OCI-M1 (cell line): ENCODE results near the gene GON4L.
"Not testable (repeated sequence)": the region's sequence is repeated elsewhere in the genome, so short reads cannot be mapped to it uniquely, and the experiment has no call there.

Experiments
- DNase-seq: peaks from one replicate; lab custom pipeline; 2025; lab: John Stamatoyannopoulos, UW

The GON4L gene, protein sequence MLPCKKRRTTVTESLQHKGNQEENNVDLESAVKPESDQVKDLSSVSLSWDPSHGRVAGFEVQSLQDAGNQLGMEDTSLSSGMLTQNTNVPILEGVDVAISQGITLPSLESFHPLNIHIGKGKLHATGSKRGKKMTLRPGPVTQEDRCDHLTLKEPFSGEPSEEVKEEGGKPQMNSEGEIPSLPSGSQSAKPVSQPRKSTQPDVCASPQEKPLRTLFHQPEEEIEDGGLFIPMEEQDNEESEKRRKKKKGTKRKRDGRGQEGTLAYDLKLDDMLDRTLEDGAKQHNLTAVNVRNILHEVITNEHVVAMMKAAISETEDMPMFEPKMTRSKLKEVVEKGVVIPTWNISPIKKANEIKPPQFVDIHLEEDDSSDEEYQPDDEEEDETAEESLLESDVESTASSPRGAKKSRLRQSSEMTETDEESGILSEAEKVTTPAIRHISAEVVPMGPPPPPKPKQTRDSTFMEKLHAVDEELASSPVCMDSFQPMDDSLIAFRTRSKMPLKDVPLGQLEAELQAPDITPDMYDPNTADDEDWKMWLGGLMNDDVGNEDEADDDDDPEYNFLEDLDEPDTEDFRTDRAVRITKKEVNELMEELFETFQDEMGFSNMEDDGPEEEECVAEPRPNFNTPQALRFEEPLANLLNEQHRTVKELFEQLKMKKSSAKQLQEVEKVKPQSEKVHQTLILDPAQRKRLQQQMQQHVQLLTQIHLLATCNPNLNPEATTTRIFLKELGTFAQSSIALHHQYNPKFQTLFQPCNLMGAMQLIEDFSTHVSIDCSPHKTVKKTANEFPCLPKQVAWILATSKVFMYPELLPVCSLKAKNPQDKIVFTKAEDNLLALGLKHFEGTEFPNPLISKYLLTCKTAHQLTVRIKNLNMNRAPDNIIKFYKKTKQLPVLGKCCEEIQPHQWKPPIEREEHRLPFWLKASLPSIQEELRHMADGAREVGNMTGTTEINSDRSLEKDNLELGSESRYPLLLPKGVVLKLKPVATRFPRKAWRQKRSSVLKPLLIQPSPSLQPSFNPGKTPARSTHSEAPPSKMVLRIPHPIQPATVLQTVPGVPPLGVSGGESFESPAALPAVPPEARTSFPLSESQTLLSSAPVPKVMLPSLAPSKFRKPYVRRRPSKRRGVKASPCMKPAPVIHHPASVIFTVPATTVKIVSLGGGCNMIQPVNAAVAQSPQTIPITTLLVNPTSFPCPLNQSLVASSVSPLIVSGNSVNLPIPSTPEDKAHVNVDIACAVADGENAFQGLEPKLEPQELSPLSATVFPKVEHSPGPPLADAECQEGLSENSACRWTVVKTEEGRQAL (N-terminal part only)

DNA sequence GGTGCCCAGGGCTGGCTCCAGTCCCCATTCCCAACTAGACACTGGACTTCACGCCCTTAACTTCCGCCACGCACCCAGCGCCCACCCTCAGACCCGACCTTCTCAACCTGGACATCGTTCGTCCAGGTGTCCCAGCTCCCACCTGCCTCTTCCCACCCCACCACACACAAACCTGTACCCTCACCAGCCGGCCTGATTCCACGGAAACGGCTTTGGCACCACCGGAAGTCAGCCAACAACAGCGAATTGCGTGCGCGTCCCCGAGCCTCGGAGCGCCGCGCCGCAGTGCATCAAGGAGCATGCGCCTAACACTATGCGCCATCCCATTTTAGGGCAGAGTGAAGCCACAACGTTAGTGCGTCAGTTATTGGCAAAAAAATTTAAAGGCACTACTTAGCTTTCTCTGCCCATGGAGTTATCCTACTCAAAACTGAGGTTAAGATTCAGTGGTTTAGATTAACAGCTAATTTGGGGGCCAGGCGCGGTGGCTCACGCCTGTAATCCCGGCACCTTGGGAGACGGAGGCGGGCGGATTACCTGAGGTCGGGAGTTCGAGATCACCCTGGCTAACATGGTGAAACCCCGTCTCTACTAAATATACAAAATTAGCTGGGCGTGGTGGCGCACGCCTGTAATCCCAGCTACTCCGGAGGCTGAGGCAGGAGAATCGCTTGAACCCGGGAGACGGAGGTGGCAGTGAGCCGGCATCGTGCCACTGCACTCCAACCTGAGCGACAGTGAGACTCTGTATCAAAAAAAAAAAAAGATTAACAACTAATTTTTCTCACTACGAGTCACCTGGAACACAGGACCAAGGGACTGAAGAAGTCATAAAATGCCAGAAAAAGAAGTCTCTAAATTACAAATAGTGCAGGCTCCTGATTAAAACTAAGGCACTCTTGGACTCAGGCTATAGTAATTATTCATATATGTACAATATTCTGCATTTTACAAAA, at the start of gene GON4L:
Gene GON4L, minus strand, starts transcription at position 240 of the 956 bp plus-strand sequence. CDS start 3,434 bp downstream, outside the sequence.
- DNase-seq, result peak; percentile 97

DNA sequence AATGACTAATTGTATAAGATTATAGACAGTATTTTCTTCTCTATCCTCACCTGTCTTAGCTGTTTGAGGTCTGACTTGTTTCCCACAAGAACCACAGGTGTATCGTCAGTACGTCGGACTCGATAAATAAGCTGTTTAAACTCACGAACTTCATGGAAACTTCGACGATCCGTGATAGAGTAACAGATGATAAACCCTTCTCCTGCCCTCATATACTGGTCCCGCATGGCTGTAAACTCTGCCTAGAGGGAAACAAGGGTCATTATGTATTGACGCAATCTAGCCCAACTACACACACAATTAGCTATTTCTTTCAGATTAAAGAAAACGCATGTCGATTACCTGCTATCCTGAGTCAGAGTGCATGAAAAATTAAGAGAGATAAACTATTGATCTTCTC, 47.2 kb upstream of the GON4L start:
- no peak for DNase-seq

DNA sequence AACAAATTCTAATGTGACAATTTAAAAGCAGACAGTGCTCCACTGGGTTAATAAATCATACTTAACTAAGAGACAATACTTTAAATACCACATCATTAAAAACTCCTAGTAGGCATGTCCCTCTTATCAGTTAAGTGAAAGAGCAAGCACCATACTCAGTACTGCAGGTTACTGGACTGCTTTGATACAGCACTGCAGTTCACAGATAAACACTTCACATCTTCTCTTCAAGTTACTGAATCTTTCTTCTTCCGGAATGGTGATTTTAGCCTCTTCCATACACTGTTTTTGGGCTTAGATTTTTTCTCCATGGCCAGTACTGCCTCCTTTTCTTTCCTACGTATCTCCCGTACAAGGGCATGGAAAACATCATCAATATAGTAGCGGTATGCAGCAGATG, 43.1 kb upstream of the GON4L start:
- no peak for DNase-seq

DNA sequence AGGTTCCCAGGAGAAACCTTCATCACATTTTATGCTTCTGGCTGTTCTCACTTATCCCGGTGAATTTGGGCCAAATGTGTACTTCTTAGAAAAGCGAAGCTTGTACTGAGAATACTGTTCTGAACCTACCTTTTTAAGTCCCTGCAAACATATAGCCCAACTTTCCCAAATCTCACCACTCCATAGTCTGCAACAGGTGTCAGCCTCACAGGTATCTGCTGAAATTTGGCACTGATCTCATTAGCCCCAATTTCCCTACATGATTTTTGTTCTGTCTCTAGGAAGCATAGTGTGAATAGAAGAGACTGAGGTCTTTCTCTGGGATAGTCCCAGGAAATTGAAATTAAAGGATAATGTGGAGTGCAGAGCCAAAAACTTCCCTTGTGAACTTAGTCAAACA, 42.7 kb upstream of the GON4L start:
- no peak for DNase-seq

DNA sequence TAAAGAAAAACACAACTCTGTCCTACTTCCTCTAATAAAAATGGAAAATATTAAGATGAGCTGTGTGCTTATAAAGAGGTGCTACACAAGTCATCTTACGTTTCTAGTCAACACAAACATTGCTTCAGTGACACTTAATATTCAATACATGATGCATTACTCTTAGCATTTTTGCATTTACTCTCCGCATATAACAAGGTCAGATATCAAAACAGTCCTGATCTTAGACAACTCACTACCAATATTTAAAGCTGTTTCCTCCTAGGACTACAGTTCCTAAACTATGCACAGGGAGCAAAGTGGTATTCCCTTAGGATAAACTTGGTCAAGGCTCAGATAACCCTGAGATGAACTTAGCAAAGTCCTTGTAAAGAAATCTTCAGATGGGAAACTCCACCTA, 41.9 kb upstream of the GON4L start:
- no peak for DNase-seq

DNA sequence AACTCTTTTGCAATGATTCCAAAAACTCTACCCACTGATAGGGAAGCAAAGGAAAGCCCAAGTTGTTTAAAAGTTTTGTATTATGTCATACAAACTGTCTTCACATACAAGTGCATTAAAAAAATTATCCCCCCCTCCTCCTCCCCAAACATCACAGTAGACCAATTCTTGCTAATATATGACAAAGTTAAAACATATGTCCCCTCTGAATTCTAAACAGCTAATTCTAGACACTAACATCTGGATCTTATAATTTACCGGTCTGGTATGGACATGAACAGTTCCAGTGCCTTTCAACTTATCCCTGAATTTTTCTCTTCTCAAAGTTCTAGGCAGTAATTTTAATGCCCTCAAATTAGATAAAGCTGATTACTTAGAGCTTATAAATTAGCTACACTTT, 40.7 kb upstream of the GON4L start:
- no peak for DNase-seq

DNA sequence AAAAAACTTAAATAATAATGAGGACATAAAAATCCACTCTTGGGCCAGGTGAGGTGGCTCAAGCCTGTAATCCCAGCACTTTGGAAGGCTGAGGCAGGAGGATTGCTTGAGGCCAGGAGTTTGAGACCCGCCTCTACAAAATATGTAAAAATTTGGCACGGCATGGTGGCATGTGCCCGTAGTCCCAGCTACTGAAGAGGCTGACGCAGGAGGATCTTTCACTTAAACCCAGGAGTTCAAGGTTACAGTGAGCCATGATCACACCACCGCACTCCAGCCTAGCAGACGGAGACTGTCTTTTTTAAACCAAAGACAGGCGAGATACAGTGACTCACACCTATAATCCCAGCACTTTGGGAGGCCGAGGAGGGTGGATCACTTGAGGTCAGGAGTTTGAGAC, 39.5 kb upstream of the GON4L start:
- not testable (repeated sequence) for DNase-seq

DNA sequence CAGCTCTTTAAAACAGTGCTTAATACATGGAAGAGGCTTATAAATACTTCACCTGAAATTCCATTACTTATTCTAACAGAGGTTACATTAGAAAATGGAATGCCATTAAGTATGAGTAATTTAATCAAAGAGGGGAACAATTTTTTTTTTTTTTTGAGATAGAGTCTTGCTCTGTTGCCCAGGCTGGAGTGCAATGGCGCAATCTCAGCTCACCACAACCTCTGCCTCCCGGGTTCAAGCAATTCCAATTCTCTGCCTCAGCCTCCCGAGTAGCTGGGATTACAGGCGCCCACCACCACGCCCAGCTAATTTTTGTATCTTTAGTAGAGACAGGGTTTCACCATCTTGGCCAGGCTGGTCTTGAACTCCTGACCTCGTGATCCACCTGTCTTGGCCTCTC, 38.6 kb upstream of the GON4L start:
- DNase-seq, result not testable (repeated sequence)

DNA sequence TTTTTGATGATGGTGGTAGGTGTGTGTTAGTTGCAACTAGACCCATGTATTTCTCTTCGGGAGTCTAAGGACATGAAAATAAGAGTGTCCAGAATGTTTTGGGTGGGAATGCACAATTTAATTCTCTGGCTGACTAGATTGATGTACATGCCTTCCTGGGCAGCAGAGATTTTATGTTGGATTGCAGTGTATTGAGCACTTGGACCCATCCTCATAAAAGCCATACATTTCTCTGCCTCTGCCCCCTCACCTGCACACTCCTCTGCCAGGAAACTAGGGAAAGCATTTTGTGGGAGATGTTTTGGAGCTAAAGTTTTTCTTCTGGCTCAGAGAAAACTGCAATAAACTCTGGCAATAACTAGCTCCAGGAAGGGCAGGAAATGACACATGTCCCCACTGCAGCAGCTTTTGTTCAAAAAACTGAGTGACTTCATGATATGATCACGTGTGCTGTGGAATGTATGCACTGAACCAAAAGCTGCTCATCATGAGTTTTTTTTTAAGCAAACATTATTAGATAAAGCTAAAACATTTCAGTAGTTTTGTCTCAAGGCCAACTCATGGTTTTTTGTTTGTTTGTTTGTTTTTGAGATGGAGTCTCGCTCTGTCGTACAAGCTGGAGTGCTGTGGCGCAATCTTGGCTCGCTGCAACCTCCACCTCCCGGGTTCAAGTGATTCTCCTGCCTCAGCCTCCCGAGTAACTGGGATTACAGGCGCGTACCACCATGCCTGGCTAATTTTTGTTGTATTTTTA, 36.6 kb upstream of the GON4L start:
- peak; percentile 20 for DNase-seq

DNA sequence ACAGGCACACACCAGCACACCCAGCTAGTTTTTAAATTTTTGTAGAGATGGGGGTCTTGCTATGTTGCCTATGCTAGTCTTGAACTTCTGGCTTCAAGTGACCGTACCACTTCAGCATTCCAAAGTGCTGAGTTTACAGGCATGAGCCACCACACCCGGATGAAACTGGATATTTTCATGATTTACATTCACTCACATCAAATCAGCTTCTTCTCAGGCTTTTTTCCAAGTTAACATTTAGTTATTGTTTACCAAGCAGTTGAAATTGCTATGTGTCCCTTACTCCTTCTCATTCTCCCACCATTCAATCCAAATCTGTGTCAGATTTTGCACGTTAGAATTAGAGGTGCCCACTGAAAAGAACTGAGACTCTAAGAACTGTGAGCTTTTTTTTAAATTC, 35.8 kb upstream of the GON4L start:
- no peak for DNase-seq

DNA sequence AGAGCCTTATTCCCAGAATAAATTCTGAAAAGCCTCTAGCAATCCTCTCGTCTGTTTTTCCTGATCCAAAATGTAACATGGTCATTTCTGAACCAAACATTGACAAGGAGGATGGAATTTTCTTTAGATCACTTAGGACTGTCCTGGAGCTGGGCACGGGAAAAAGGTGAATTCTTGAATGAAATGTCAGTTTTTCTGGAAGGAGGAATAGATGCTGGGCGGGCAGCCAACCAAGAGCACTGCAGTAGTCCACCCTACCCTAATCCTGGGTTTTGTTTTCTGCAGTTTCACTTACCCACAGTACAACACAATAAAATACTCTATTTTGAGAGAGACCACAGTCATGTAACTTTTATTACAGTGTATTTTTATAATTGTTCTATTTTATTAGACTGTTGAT, 33.2 kb upstream of the GON4L start:
- DNase-seq, result no peak

DNA sequence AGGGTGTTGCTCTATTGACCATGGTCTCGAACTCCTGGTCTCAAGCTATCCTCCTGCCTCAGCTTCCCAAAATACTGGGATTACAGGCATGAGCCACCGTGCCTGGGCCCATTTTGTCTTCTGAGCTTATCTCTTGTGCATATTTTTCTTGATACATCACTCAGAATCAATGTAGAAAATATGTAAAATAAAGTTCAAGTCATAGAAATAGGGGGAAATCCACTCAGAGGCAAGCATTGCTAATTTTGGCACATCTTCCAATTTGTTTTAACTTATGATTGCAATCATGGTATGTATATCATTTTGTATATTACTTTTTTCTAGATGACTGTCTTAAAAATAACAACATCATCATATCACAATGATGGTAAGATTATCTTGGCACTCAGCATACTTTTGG, 32.6 kb upstream of the GON4L start:
- DNase-seq, result no peak

DNA sequence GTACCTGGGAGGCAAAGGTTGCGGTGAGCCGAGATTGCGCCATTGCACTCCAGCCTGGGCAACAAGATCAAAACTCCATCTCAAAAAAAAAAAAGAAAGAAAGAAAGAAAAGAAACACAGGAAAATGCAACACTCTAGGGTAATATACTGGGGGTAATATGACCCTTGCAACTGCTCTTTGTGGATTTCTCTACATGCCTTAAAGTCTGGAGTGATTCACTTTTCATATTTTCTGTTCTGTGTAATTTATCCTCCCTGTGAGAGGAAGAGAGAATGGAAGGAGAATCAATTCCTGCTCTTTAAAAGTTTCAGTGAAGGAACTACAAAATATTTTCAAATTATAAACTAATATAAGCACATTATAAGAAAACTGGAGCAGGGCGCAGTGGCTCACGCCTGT, 31.5 kb upstream of the GON4L start:
- DNase-seq, result no peak

DNA sequence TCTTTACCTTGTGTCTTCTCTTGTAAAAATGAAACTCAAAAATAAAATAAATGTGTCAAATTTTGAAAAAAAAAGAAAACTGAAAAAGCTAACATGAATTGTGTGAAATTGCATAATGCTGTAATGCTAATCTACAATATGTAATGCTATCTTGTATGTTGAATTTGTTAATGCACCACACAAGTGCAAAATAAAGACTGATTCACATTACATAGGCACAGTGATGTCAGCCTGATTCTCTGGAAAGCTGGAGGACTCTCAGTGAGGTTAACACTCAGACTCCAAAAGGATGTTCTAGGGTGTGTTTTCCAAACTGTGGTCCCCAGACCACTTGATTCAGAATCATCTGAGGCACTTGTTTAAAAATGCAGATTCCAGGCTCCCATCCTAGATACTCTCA, 28.0 kb upstream of the GON4L start:
- no peak for DNase-seq

DNA sequence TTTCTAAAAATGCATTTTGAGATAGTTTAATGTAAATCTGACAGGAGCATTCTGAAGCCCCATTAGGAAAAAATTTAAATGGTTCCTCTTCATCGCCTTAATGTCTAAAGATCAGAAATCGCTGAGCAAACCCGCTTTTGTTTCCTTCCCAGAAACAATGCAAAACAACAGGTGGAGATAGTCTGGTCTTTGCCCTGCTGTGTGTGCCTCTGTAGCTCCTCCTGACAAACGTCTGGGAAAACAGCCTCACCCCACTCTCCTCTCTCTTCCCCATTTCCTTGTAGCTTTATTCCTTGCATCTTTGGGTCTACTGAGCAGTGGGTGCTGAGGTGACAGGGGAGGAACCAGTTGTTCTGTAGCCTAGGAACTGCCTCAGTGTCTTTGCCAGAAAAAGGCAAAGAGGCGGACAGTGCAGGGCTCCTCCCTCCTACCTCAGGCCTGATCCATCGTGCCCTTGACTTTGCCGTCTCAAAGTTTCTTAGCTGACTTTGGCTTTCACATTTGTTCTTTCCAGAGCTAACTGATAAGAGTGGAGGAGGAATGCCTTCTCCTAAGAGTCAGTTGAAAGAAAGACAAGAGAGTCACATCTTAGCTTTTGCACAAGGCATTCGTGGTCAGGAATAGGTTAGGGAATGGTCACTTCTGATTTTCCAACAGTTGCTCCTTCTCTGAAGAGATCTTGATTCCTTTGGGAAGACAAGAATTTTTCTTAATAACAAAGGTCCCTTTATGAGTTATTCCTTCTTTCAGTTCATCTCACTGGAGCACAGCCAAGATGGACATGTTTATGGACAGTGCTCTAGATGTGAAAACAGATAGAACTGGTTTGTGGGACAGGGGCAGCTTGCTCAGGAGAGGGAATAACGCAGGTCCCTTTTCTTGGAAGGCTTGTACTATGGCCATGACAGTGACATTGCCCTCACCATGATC, 27.3 kb upstream of the GON4L start:
- DNase-seq, result peak; percentile 55

DNA sequence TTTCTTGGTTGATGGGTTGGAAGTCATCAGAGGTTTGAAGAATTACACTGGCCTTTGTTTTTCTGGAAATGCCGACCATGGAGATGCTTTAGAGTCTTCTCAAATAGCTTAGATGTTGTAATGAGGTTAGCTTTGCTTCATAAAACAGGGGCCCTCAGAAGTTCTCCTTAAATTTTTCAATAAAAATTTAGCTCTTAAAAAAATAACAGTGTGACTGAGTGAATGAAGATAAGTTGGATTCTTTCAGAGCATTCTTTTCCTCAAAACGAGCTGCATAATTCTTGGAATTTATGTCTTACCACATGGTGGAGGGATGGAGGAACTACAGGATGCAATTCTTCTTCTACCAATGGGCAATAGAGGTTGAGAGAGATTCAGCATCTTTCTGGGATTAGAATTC, 25.8 kb upstream of the GON4L start:
- no peak for DNase-seq

DNA sequence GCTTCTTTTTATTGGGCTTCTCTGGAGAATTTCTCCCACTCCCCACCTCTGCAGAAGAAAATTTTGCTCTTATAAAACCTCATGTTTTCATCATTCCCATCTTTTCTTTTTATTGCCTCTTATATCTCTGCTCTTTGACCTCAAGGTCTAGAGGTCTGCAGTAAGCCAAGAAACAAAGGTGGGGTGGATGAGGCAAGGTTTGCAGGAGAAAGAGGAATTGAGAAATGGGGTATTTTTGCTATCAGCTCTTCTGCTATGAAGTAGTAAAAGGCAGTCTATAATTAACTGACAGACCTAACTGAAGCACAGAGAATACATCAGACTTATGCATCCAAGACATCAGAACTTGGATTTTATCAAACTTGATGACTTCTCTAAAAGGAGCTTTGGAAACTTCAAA, 25.2 kb upstream of the GON4L start:
- no peak for DNase-seq

DNA sequence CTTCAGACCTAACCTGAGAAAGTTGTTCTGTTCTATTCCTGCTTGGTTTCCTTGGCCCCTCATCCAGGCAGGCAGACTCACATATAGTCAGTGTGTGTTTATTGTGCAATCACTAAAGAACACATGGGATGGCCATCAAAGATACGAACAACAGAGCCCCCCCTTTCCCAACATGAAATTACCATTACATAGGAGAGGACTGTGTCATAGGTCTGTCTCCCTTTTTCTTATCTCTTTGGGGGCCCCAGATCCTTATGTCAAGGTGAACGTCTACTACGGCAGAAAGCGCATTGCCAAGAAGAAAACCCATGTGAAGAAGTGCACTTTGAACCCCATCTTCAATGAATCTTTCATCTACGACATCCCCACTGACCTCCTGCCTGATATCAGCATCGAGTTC, 23.9 kb upstream of the GON4L start:
- DNase-seq, result no peak

DNA sequence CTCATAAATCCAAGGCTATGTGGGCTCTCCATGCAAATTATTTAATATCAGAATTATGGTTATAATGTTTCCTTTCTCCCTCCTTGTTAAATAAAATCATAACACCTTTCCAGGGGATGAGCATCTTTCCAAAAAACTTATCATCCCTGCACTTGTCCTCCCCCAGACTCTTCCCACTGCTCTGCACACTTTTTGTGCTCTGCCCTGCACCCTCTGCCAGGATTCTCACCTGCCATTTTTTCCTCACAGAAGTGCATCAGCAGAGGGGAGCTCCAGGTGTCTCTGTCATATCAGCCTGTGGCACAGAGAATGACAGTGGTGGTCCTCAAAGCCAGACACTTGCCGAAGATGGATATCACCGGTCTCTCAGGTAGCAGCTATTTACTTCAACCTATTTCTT, 23.2 kb upstream of the GON4L start:
- DNase-seq, result no peak
